ENCODE results near the gene GNMT. TPM values are rescaled to one million over a fixed set of nuclear protein-coding genes. Genes with fewer than 3 reads are reported as not detected.

GNMT gene
- total and polyA plus RNA-seq, 9 of the 15 experiments (the other 6 are each of a cell fraction or from before 2014, with no cell fraction given): 0.11 to 0.29 (median 0.15) TPM; not detected in 6

- POLR2A ChIA-PET: interaction anchor here (0.6 to 0.7 kb wide), 3 partner anchors 11 to 505 kb away, joined by 3 read pairs; partner anchors contain the start of gene PEX6
- H3K4me2 ChIP-seq (ENCODE audit: insufficient read depth, low read length): no peak overlapping the region
- no peak overlapping the region for H2AFZ ChIP-seq (ENCODE audit: low read depth, low read length)
- no peak overlapping the region; a peak in 1 of 4 replicates for H3K9ac ChIP-seq (ENCODE audit: insufficient read depth in 1 of 2, low read depth in 2 of 2, low read length in 2 of 2)
- H3K4me3 ChIP-seq: no peak overlapping the region
- H3K9me1 ChIP-seq (ENCODE audit: control insufficient read depth, insufficient read depth, low read length): no peaks in the 10 kb centered on the region
- CTCF ChIA-PET (ENCODE audit: low intra/inter-chr PET ratio): no interaction called here
- intact Hi-C loops (cut with micrococcal nuclease) (no loop called here), in situ Hi-C loops (cut with MboI) (no loop called here)
- peaks cover 55% of the 10 kb centered on the region; the same call in 2 of the 3 replicates for H3K36me3 ChIP-seq (ENCODE audit: control insufficient read depth, insufficient read depth, low read length)
- ATAC-seq (no peak), FAIRE-seq (no peak), DNase-seq (ENCODE audit: extremely low read depth in 1 of 4, low spot score in 3 of 4) (no peak)
- H3K27me3 ChIP-seq (ENCODE audit: control insufficient read depth in 2 of 2, insufficient read depth in 2 of 2, low read length in 2 of 2): no peaks in the 10 kb centered on the region
- TF ChIP-seq RBM15 (IDR thresholded peaks at IDR 0.05; ENCODE audit: insufficient read depth, low read length): no peak
- TF ChIP-seq MYBL2 (IDR thresholded peaks at IDR 0.05; ENCODE audit: low read depth): no peak
- no peak for TF ChIP-seq MYBL2 (CRISPR knock-in tag; IDR thresholded peaks at IDR 0.05; ENCODE audit: borderline replicate concordance)
- no peak for TF ChIP-seq STAT5A (IDR thresholded peaks at IDR 0.05; ENCODE audit: borderline replicate concordance, low read length)
- no peak for TF ChIP-seq KAT8 (IDR thresholded peaks at IDR 0.05; ENCODE audit: low read depth)
- TF ChIP-seq YBX1 (IDR thresholded peaks at IDR 0.05): no peak
- no peak for TF ChIP-seq FIP1L1 (IDR thresholded peaks at IDR 0.05; ENCODE audit: low read depth, low read length, poor library complexity, severe bottlenecking)
- no peak for TF ChIP-seq GABPB1 (CRISPR knock-in tag; IDR thresholded peaks at IDR 0.05)
- no peak for TF ChIP-seq TAF9B (IDR thresholded peaks at IDR 0.05; ENCODE audit: partially characterized antibody)
- TF ChIP-seq ELF2 (CRISPR knock-in tag; IDR thresholded peaks at IDR 0.05): no peak
- TF ChIP-seq NFE2L1 (tag; IDR thresholded peaks at IDR 0.05; ENCODE audit: borderline replicate concordance, low read depth): no peak
- no peak for TF ChIP-seq KDM2B (CRISPR knock-in tag; IDR thresholded peaks at IDR 0.05)
- TF ChIP-seq CTCFL (IDR thresholded peaks at IDR 0.05; ENCODE audit: borderline replicate concordance, insufficient read depth, low read depth, low read length, poor library complexity, severe bottlenecking): no peak
- TF ChIP-seq SP1 (CRISPR knock-in tag; IDR thresholded peaks at IDR 0.05): no peak
- TF ChIP-seq KDM4B (IDR thresholded peaks at IDR 0.05; ENCODE audit: borderline replicate concordance in 2 of 2, low read depth in 1 of 2): no peak
- no peak for TF ChIP-seq NCOA4 (IDR thresholded peaks at IDR 0.05; ENCODE audit: partially characterized antibody)
- no peak for TF ChIP-seq ID3 (CRISPR knock-in tag; IDR thresholded peaks at IDR 0.05)
- no peak for TF ChIP-seq ID3 (tag; IDR thresholded peaks at IDR 0.05)
- H4K20me1 ChIP-seq (replicated peaks; ENCODE audit: control insufficient read depth, insufficient read depth, low read length): no peaks in the 10 kb centered on the region
- H3K4me1 ChIP-seq (replicated peaks in 1 of 2; ENCODE audit: control insufficient read depth in 2 of 2, insufficient read depth in 2 of 2, low read length in 2 of 2): peaks cover 12 to 22% of the 10 kb centered on the region in 2 experiments
- no TSS peak for BruUV-seq (replicated peaks)
- H3K27ac ChIP-seq (ENCODE audit: extremely low read depth, low read depth, low read length): no peak overlapping the region
- no peaks in the 10 kb centered on the region for H3K9me3 ChIP-seq (replicated peaks; ENCODE audit: control insufficient read depth, insufficient read depth, low read depth, low read length)
- no peaks in the 10 kb centered on the region for H3K79me2 ChIP-seq (ENCODE audit: control insufficient read depth, insufficient read depth, low read length)
- WGBS (ENCODE audit: insufficient coverage, low coverage, missing lambda C conversion rate): 89% methylated on average over 12 of the region's 12 CpGs
These were observed 7.7 kb downstream of the GNMT start for GRCh38 chr6:42968126-42968701.

Data from K562 (cell line).